MG63 (cell line): ENCODE results near the gene EPYC. TPM values are rescaled to one million over a fixed set of nuclear protein-coding genes. Genes with fewer than 3 reads are reported as not detected.
A peak's percentile ranks its signal among the peaks of the same experiment; 100 is the strongest.

Source experiments
- DNase-seq: peaks from one replicate; pipeline ENCODE4 v3.0.0-alpha.2; 2020
- H3K27me3 ChIP-seq: fragments of 250-450 bp; sonication (Bioruptor Pico); 2 replicates; pipeline ENCODE4 v1.5.1; 2020; ENCODE audit warnings: mild to moderate bottlenecking, moderate library complexity
- H3K36me3 ChIP-seq: fragments of 250-450 bp; sonication (Bioruptor Pico); 2 replicates; pipeline ENCODE4 v1.5.1; 2020; ENCODE audit warnings: mild to moderate bottlenecking, moderate library complexity
- H3K4me3 ChIP-seq: fragments of 250-450 bp; sonication (Bioruptor Pico); 2 replicates; pipeline ENCODE4 v1.5.1; 2020; ENCODE audit warnings: mild to moderate bottlenecking, moderate library complexity
- H3K9me3 ChIP-seq: fragments of 250-450 bp; sonication (Bioruptor Pico); 2 replicates; pipeline ENCODE4 v1.5.1; 2020; ENCODE audit warnings: mild to moderate bottlenecking, moderate library complexity
- total RNA-seq: library from RNA; depleted of rRNA; stranded (reverse); fragments of >200 nt; shearing (Covaris generic); gene quantifications from 2 replicates; pipeline ENCODE4 v1.2.3, GENCODE V29; 2014; ENCODE audit warnings: low replicate concordance

Gene EPYC
- total RNA-seq, 1 experiment from 2014 or later, result not detected

DNA sequence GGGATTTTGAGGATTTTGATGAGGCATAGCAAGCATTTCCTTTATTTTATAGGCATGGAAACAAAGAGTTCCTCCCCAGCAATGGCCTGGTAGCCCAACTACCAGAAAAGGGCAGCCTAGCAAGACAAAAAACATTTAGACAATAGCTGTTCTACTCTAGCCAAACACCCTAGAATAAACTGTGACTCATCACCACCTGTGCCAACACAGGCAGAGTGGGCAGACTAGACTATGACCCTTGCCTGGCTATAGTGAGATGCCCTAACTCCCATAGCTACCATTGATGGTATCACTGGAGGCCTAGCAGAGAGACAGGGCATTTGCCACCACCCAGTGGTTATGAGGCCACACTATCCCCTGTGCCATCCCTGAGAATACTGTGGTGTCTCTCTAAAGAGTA lies 34.3 kb downstream of the EPYC start:
- H3K4me3 ChIP-seq, result no peak overlapping the region
- no peaks in the 10 kb centered on the region for H3K9me3 ChIP-seq
- H3K36me3 ChIP-seq, result no peaks in the 10 kb centered on the region
- peak; percentile 61 for DNase-seq
- H3K27me3 ChIP-seq, result no peaks in the 10 kb centered on the region

- H3K27me3 ChIP-seq, result no peaks in the 10 kb centered on the region
- H3K36me3 ChIP-seq, result no peaks in the 10 kb centered on the region
- H3K4me3 ChIP-seq, result no peak overlapping the region
- DNase-seq, result no peak
- H3K9me3 ChIP-seq, result no peaks in the 10 kb centered on the region
Measured at GRCh38 chr12:90969851-90970250, 34.9 kb downstream of the EPYC start.

- H3K9me3 ChIP-seq, result no peaks in the 10 kb centered on the region
- DNase-seq, result no peak
- no peaks in the 10 kb centered on the region for H3K36me3 ChIP-seq
- no peaks in the 10 kb centered on the region for H3K27me3 ChIP-seq
- H3K4me3 ChIP-seq, result no peak overlapping the region
Measured at GRCh38 chr12:90969346-90969745, 35.4 kb downstream of the EPYC start.

GRCh38 chr12:90965204-90965603 lies 39.6 kb downstream of the EPYC start:
- no peaks in the 10 kb centered on the region for H3K36me3 ChIP-seq
- no peak for DNase-seq
- no peaks in the 10 kb centered on the region for H3K27me3 ChIP-seq
- no peaks in the 10 kb centered on the region for H3K9me3 ChIP-seq
- no peak overlapping the region for H3K4me3 ChIP-seq

DNA sequence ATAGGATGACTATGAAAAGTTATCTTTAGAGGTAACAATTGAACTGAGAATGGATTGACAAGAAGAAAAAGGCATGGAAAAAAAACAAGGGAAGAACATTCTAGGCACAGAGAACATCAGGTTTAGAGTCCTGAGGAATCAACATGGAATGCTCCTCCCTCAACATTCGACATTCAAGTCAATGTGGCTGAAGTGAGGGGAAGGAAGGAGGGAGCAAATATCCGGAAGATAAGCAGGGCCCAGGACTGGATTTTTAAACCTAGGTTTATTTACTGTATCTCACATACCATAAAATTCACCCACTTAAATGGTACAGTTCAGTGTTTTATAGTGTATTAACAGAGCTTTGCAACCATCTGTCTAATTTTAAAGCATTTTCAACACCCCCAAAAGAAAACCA lies 40.2 kb downstream of the EPYC start:
- Histone ChIP-seq H3K27me3 (no peaks in the 10 kb centered on the region), H3K36me3 (no peaks in the 10 kb centered on the region), H3K4me3 (no peak overlapping the region), H3K9me3 (no peaks in the 10 kb centered on the region)
- DNase-seq, result no peak

- Histone ChIP-seq H3K27me3 (no peaks in the 10 kb centered on the region), H3K9me3 (no peaks in the 10 kb centered on the region), H3K4me3 (no peak overlapping the region), H3K36me3 (no peaks in the 10 kb centered on the region)
- no peak for DNase-seq
Measured at GRCh38 chr12:90963946-90964345, 40.8 kb downstream of the EPYC start.

DNA sequence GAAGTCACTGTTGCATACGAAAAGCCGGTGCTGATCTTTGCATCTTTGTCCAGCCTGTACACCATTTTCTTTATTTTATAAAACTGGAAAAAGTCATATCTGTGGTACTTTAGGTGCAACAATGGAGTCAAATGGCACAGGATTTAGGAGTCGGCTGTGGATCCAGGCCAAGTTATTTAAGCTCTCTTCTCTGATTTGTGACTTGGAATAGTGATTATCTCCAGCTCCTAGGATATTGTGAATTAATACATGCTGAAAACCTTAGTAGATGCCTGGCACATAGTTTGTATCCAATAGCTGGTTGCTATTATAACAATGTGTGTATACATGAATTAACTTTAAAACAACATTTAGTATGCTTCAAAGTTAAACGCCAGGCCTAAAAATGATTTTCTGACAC lies 43.6 kb downstream of the EPYC start:
- no peaks in the 10 kb centered on the region for H3K27me3 ChIP-seq
- no peak overlapping the region for H3K4me3 ChIP-seq
- no peak for DNase-seq
- no peaks in the 10 kb centered on the region for H3K9me3 ChIP-seq
- H3K36me3 ChIP-seq, result no peaks in the 10 kb centered on the region

GRCh38 chr12:90959538-90960139 lies 45.1 kb downstream of the EPYC start:
- H3K4me3 ChIP-seq, result no peak overlapping the region
- no peak for DNase-seq
- no peaks in the 10 kb centered on the region for H3K36me3 ChIP-seq
- H3K9me3 ChIP-seq, result no peaks in the 10 kb centered on the region
- no peaks in the 10 kb centered on the region for H3K27me3 ChIP-seq

GRCh38 chr12:90959032-90959431 lies 45.7 kb downstream of the EPYC start:
- Histone ChIP-seq H3K36me3 (no peaks in the 10 kb centered on the region), H3K9me3 (no peaks in the 10 kb centered on the region), H3K27me3 (no peaks in the 10 kb centered on the region), H3K4me3 (no peak overlapping the region)
- DNase-seq, result no peak

- DNase-seq, result no peak
- no peaks in the 10 kb centered on the region for H3K27me3 ChIP-seq
Measured at GRCh38 chr12:90958347-90958746, 46.4 kb downstream of the EPYC start.

GRCh38 chr12:90954921-90955320 lies 49.9 kb downstream of the EPYC start, which contains the start of gene CCER1:
TSS of gene CCER1 (minus strand) at chr12:90955176. CDS start at chr12:90954742, 434 bp downstream.
- no peak for DNase-seq
- Histone ChIP-seq H3K4me3 (no peak within 1 kb of the TSS), H3K9me3 (no peaks in the 10 kb centered on the region), H3K36me3 (no peaks in the 10 kb centered on the region), H3K27me3 (no peaks in the 10 kb centered on the region)

More at GRCh38 chr12:90958347-90958746, 46.4 kb downstream of the EPYC start:
- no peaks in the 10 kb centered on the region for H3K36me3 ChIP-seq
- no peaks in the 10 kb centered on the region for H3K9me3 ChIP-seq
- no peak overlapping the region for H3K4me3 ChIP-seq

- no peak overlapping the region for H3K4me3 ChIP-seq
- H3K27me3 ChIP-seq, result no peaks in the 10 kb centered on the region
- H3K9me3 ChIP-seq, result no peaks in the 10 kb centered on the region
- DNase-seq, result no peak
- no peaks in the 10 kb centered on the region for H3K36me3 ChIP-seq
Measured at GRCh38 chr12:90954428-90954827, 50.3 kb downstream of the EPYC start.

- no peaks in the 10 kb centered on the region for H3K36me3 ChIP-seq
- no peak for DNase-seq
- H3K4me3 ChIP-seq, result no peak overlapping the region
- H3K27me3 ChIP-seq, result no peaks in the 10 kb centered on the region
- no peaks in the 10 kb centered on the region for H3K9me3 ChIP-seq
Measured at GRCh38 chr12:90953956-90954421, 50.8 kb downstream of the EPYC start.

DNA sequence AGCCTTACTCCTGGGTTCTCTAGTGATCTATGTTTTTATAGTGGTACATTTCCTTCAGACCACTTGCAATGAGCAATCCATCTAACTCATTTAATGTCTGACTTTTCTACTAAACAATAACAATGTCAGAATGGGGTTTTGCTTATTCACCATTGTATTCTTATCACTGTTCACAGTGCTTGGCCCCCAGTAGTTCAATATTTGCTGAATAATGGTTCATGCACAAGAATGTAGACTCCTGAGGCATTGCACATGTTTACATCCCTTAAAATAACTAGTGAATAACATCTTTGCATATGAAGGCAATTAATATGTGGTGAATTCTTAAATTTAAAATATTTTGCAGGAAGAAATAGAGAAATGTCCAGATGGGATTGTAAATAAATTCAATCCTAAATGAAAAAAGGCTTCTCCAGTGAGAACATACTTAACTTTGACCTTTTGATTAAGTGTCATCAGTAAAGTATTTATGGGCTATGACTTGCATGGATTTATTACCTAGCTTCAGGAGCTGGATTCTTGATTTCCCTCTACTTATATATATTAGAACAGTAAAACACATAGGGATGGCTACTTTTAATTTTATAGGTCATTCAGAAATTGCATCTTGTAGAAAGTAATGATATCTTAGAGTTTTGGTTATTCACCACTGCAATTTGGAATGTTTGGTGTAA lies 53.2 kb downstream of the EPYC start:
- no peak overlapping the region for H3K4me3 ChIP-seq
- H3K9me3 ChIP-seq, result no peaks in the 10 kb centered on the region
- H3K27me3 ChIP-seq, result no peaks in the 10 kb centered on the region
- no peaks in the 10 kb centered on the region for H3K36me3 ChIP-seq
- DNase-seq, result no peak

DNA sequence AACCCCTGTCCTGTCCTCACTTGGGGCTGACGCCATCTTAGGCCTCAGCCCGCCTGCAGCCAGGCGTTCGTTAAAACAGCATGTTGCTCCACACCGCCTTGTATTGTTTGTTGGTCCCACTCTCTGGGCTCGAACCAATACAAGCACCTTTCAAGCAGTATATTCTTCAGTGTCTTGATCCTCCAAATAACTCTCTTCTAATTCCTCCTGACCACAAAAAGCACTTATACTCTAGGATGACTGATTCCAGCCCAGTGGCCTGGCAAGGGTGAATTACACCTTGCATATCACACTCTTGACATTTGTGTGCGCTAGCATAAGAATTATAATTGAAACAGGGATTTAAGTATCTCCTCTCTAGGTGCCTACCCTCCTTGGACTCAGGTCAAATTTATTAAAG lies 56.9 kb downstream of the EPYC start:
- Histone ChIP-seq H3K9me3 (no peaks in the 10 kb centered on the region), H3K27me3 (no peaks in the 10 kb centered on the region), H3K4me3 (no peak overlapping the region), H3K36me3 (no peaks in the 10 kb centered on the region)
- DNase-seq, result no peak

GRCh38 chr12:90945070-90945649 lies 59.6 kb downstream of the EPYC start:
- no peak overlapping the region for H3K4me3 ChIP-seq
- H3K27me3 ChIP-seq, result no peaks in the 10 kb centered on the region
- no peaks in the 10 kb centered on the region for H3K36me3 ChIP-seq
- no peaks in the 10 kb centered on the region for H3K9me3 ChIP-seq
- DNase-seq, result no peak

DNA sequence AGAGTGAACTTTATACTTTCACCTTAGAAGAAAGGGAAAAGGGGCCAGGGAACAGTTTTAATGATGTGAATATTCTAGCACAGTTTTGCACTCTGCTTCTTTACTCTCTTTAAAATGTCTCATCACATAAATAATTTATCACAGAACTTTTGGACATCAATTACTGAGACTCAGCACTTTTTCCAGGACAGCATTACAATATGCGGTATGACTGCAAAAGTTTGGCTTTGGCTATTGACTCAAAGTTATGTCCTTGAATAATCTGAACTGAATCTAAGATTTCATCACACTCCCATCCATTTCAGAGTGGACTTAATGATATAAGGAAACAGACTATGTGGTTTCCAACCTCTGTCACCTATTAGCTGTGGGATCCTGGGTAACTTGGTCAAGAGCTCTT lies 61.5 kb downstream of the EPYC start:
- no peak for DNase-seq
- no peak overlapping the region for H3K4me3 ChIP-seq
- no peaks in the 10 kb centered on the region for H3K36me3 ChIP-seq
- H3K9me3 ChIP-seq, result no peaks in the 10 kb centered on the region
- H3K27me3 ChIP-seq, result no peaks in the 10 kb centered on the region
